ENCODE data around the gene C1QTNF6. TPM values are rescaled to one million over a fixed set of nuclear protein-coding genes. Genes with fewer than 3 reads are reported as not detected.

C1QTNF6 gene
- total and polyA plus RNA-seq, 2 of the 8 experiments (the other 6 are each of a cell fraction or from before 2014, with no cell fraction given): 3.1 to 6.5 TPM

DNA sequence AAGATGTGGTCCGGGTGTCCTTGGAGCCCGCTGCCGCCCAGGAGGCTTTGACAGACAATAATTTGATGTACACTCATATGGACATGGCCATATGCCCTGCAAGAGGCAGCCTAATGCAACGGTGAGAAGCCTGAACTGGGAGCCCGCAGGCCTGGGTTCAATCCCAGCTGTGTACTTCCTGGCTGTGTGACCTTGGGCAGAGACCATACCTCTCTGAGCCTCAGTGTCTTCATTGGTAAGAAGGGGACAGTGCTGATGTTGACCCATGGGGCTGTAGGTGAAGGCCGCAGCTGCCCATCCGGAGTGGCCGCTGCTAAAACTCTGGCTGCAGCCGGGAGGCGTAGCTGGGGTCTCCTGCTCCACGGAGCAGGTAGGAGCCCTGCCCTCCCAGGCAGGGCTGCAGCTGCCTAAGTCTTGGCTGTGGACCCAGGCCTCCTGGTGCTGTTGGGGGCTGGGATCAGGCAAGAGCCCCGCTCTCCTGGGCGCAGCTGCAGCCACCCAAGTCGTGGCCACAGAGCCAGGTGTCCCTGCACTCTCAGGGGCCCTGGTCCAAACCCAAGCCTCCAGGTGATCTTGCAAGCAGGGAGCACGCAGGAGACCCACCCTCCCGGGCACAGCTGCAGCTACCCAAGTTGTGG, 47.2 kb downstream of the C1QTNF6 start:
- H2BK15ac ChIP-seq (ENCODE audit: low read length): 0 out of 2 replicates have a peak overlapping the region, but pooled peaks have one; percentile 29
- H4K8ac ChIP-seq (ENCODE audit: extremely low read depth, insufficient read depth, low read length): no peak overlapping the region
- WGBS, 2 experiments (ENCODE audit: extremely low coverage in 1 of 2, insufficient coverage in 1 of 2, insufficient read length in 1 of 2, insufficient replicate concordance in 2 of 2, low coverage in 1 of 2, low lambda C conversion rate in 2 of 2, missing lambda C conversion rate in 1 of 2): 92% methylated on average over 15 of the region's 16 CpGs; no CpG with 5 or more reads in 1 of the 2 experiments
- no peaks in the 10 kb centered on the region for H3K79me1 ChIP-seq (ENCODE audit: low read depth, low read length)
- peaks cover 0 to 2% of the 10 kb centered on the region in 2 experiments for H4K20me1 ChIP-seq (replicated peaks in 1 of 2; ENCODE audit: control insufficient read depth in 1 of 2, insufficient read depth in 2 of 2, low read length in 2 of 2)
- no peak overlapping the region for H3K27ac ChIP-seq (ENCODE audit: low read depth, low read length)
- H3K27me3 ChIP-seq (replicated peaks in 1 of 4; ENCODE audit: control insufficient read depth in 3 of 4, extremely low read depth in 1 of 4, insufficient read depth in 3 of 4, low read length in 3 of 4): no peaks in the 10 kb centered on the region
- H3K4me1 ChIP-seq (replicated peaks in 1 of 4; ENCODE audit: control insufficient read depth in 3 of 4, insufficient read depth in 4 of 4, low read length in 3 of 4): no peaks in the 10 kb centered on the region; a peak in 2 of 7 replicates
- no peak overlapping the region for H2AK5ac ChIP-seq (ENCODE audit: low read depth, low read length)
- no peak overlapping the region for H4K5ac ChIP-seq (ENCODE audit: insufficient read length, low read depth, low read length)
- H3K9me3 ChIP-seq (ENCODE audit: insufficient read depth in 2 of 2, low read depth in 1 of 2, low read length in 1 of 2): no peaks in the 10 kb centered on the region
- H3K23me2 ChIP-seq (ENCODE audit: low read depth, low read length): no peaks in the 10 kb centered on the region
- H2BK12ac ChIP-seq (ENCODE audit: low read depth, low read length): no peak overlapping the region
- no peak overlapping the region for H2AFZ ChIP-seq (ENCODE audit: low read length)
- no peak overlapping the region for H3K14ac ChIP-seq (ENCODE audit: insufficient read length)
- no peak overlapping the region for H4K91ac ChIP-seq (replicated peaks; ENCODE audit: insufficient read length, low read length)
- no peak overlapping the region for H3K4me3 ChIP-seq (ENCODE audit: extremely low read depth in 1 of 4, insufficient read depth in 2 of 4, low read depth in 3 of 4, low read length in 4 of 4)
- no peak overlapping the region for H3K23ac ChIP-seq (ENCODE audit: insufficient read length)
- no peaks in the 10 kb centered on the region for H3K36me3 ChIP-seq (ENCODE audit: control insufficient read depth in 2 of 4, insufficient read depth in 4 of 4, low read length in 3 of 4)
- no peak overlapping the region for H3K18ac ChIP-seq (ENCODE audit: extremely low read depth, low read length)
- H3K4ac ChIP-seq (replicated peaks; ENCODE audit: insufficient read length, low read depth, low read length): no peak overlapping the region
- H3K79me2 ChIP-seq (ENCODE audit: control insufficient read depth in 1 of 2, insufficient read depth in 2 of 2, low read length in 2 of 2): no peaks in the 10 kb centered on the region
- H2BK120ac ChIP-seq (replicated peaks; ENCODE audit: low read depth, low read length): no peak overlapping the region
- DNase-seq (ENCODE audit: low read depth in 1 of 2, low spot score in 2 of 2) (no peak), FAIRE-seq (no peak)
- H3K56ac ChIP-seq (replicated peaks; ENCODE audit: insufficient read length, low read depth, low read length): no peak overlapping the region
- H2BK20ac ChIP-seq (ENCODE audit: low read length): no peak overlapping the region
- no peak overlapping the region for H3K4me2 ChIP-seq (ENCODE audit: insufficient read depth in 1 of 2, low read depth in 2 of 2, low read length in 2 of 2)
- no peak overlapping the region for H3K9ac ChIP-seq (replicated peaks in 1 of 4; ENCODE audit: extremely low read depth in 1 of 4, low read depth in 3 of 4, low read length in 3 of 4)
- CTCF ChIA-PET (ENCODE audit: partially characterized antibody): interaction anchor here (0.6 to 4.1 kb wide), 13 partner anchors 7 to 147 kb away, joined by 3 to 20 read pairs (median 4); no protein-coding TSS in a partner anchor
- POLR2A ChIA-PET (ENCODE audit: partially characterized antibody): interaction anchor here (1.5 kb wide), 1 partner anchor 9 kb away, joined by 3 read pairs; no protein-coding TSS in a partner anchor
- no peak overlapping the region for H2BK5ac ChIP-seq (ENCODE audit: low read depth, low read length)
- TF ChIP-seq NRF1 (IDR thresholded peaks at IDR 0.05; ENCODE audit: low read depth, low read length) (no peak), CTCF (IDR thresholded peaks at IDR 0.05; ENCODE audit: control extremely low read depth in 1 of 3, insufficient read depth in 1 of 3, low read depth in 1 of 3, low read length in 3 of 3) (no peak), RFX5 (IDR thresholded peaks at IDR 0.05; ENCODE audit: borderline replicate concordance, low read depth, low read length) (no peak), TBP (IDR thresholded peaks at IDR 0.05; ENCODE audit: low read depth, low read length) (no peak), YY1 (IDR thresholded peaks at IDR 0.05; ENCODE audit: low read depth, low read length) (no peak), KDM4A (IDR thresholded peaks at IDR 0.05; ENCODE audit: low read depth, low read length, severe bottlenecking) (no peak), SIN3A (conservative IDR thresholded peaks at IDR 0.05 in 1 of 2, IDR thresholded peaks at IDR 0.05 in 1 of 2; ENCODE audit: low read depth in 1 of 2, low read length in 2 of 2) (no peak), NANOG (IDR thresholded peaks at IDR 0.05; ENCODE audit: insufficient read depth, low read depth, low read length, poor library complexity, severe bottlenecking) (no peak)
- TF ChIP-seq, protein P1, sequence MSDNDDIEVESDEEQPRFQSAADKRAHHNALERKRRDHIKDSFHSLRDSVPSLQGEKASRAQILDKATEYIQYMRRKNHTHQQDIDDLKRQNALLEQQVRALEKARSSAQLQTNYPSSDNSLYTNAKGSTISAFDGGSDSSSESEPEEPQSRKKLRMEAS (IDR thresholded peaks at IDR 0.05): no peak

Measured in H1 (cell line).